ENCODE results near the gene MARCHF10. TPM values are rescaled to one million over a fixed set of nuclear protein-coding genes. Genes with fewer than 3 reads are reported as not detected.

MARCHF10 gene
- total RNA-seq, 1 experiment from 2014 or later = not detected

DNA sequence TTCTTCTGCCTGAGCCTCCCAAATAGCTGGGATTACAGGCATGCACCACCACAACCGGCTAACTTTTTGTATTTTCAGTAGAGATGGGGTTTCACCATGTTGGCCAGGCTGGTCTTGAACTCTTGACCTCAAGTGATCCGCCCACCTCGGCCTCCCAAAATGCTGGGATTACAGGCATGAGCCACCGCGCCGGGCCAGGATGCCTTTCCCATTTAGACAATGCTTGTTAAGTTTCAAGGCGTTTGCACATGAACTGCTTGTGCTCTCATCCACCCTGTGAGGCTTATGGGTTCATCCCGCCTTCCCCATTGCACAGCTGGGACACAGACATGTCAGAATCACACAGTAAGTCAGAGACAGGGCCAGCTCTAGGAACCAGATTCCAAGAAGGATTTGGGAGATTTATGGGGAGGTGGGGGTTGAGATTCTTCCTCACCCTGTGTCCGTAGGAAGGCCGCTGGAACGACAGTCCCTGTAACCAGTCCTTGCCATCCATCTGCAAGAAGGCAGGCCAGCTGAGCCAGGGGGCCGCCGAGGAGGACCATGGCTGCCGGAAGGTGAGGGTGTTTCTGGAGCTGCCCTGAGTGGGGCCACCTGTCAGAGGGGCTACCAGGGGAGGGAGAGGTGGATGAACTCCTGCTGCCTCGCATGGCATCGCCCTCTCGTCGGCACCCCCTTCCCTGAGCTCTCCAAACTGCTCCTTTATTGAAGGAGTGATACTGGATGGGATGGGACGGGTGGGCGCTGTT, 134.3 kb downstream of the MARCHF10 start:
- RAD21 ChIA-PET (ENCODE audit: low non-redundant PET in 1 of 2, low total read pairs in 2 of 2, uncharacterized antibody in 2 of 2, unreplicated experiment in 2 of 2) = interaction anchor here in 1 of 2 experiments (1.3 kb wide), 1 partner anchor 46 kb away, joined by 3 read pairs; no protein-coding TSS in a partner anchor
- intact Hi-C loops (cut with micrococcal nuclease) = loop anchor here (10.0 kb wide), 1 partner anchor 411 kb away; no protein-coding TSS in a partner anchor
- no peak overlapping the region for H3K4me3 ChIP-seq (replicated peaks in 1 of 2; ENCODE audit: low read depth in 1 of 2, low read length in 2 of 2)
- H4K20me1 ChIP-seq (ENCODE audit: insufficient read depth) = no peaks in the 10 kb centered on the region
- DNase-seq (ENCODE audit: low read depth, low spot score) (no peak), ATAC-seq (no peak)
- H3K4me1 ChIP-seq (ENCODE audit: control insufficient read depth in 1 of 2, insufficient read depth in 2 of 2, low read length in 2 of 2) = peaks cover 9 to 14% of the 10 kb centered on the region in 2 experiments; a peak in 3 of 4 replicates
- no peaks in the 10 kb centered on the region for H3K27me3 ChIP-seq (ENCODE audit: insufficient read depth, low read length)
- BruUV-seq (replicated peaks) = no TSS peak
- H3K9ac ChIP-seq (ENCODE audit: low read length) = no peak overlapping the region
- H3K4me2 ChIP-seq (ENCODE audit: low read length) = no peak overlapping the region
- H3K9me2 ChIP-seq (ENCODE audit: insufficient read depth) = no peaks in the 10 kb centered on the region
- H3K36me3 ChIP-seq (ENCODE audit: control insufficient read depth in 1 of 2, insufficient read depth in 2 of 2, low read length in 2 of 2) = no peaks in the 10 kb centered on the region
- POLR2A ChIA-PET = no interaction called here
- no peak for TF ChIP-seq SRF (IDR thresholded peaks at IDR 0.05; ENCODE audit: low read depth)
- TF ChIP-seq CEBPB (IDR thresholded peaks at IDR 0.05; ENCODE audit: low read depth) = no peak
- TF ChIP-seq, protein P1, sequence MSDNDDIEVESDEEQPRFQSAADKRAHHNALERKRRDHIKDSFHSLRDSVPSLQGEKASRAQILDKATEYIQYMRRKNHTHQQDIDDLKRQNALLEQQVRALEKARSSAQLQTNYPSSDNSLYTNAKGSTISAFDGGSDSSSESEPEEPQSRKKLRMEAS (IDR thresholded peaks at IDR 0.05) = no peak
- TF ChIP-seq SIN3A (IDR thresholded peaks at IDR 0.05; ENCODE audit: low read depth) = no peak
- TF ChIP-seq, protein P2, sequence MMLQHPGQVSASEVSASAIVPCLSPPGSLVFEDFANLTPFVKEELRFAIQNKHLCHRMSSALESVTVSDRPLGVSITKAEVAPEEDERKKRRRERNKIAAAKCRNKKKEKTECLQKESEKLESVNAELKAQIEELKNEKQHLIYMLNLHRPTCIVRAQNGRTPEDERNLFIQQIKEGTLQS (IDR thresholded peaks at IDR 0.05) = no peak
- no peak for TF ChIP-seq ELF1 (IDR thresholded peaks at IDR 0.05; ENCODE audit: borderline replicate concordance, low read depth)
- no peak for TF ChIP-seq CBX3 (IDR thresholded peaks at IDR 0.05; ENCODE audit: low read depth)
- TF ChIP-seq EGR1 (IDR thresholded peaks at IDR 0.05; ENCODE audit: low read depth) = no peak
- TF ChIP-seq EZH2 (IDR thresholded peaks at IDR 0.05) = no peak
- TF ChIP-seq YY1 (IDR thresholded peaks at IDR 0.05; ENCODE audit: extremely low read depth, insufficient replicate concordance, low read depth, low read length) = no peak
- no peak for TF ChIP-seq TCF7L2 (IDR thresholded peaks at IDR 0.05; ENCODE audit: borderline replicate concordance, extremely low read depth, insufficient read depth, insufficient read length)
- H3K79me2 ChIP-seq (ENCODE audit: insufficient read depth, low read length) = no peaks in the 10 kb centered on the region
- H2AFZ ChIP-seq (ENCODE audit: low read depth, low read length, poor library complexity, severe bottlenecking) = no peak overlapping the region
- H3K27ac ChIP-seq (ENCODE audit: low read depth, low read length) = no peak overlapping the region
- CTCF ChIA-PET = interaction anchor here (0.6 to 3.5 kb wide), 5 partner anchors 17 to 805 kb away, joined by 3 to 47 read pairs (median 3); no protein-coding TSS in a partner anchor
- H3K9me3 ChIP-seq (ENCODE audit: control insufficient read depth in 1 of 2, insufficient read depth in 1 of 2, low read depth in 1 of 2, low read length in 2 of 2) = no peaks in the 10 kb centered on the region
